Measurements from ENCODE around the gene TRIM34. TPM values are rescaled to one million over a fixed set of nuclear protein-coding genes. Genes with fewer than 3 reads are reported as not detected.
"Not testable (repeated sequence)": the region's sequence is repeated elsewhere in the genome, so short reads cannot be mapped to it uniquely, and the experiment has no call there.

Gene TRIM34
- total and polyA plus RNA-seq, 2 of the 8 experiments (the other 6 are each of a cell fraction or from before 2014, with no cell fraction given) = 0.76 to 5.8 TPM

DNA sequence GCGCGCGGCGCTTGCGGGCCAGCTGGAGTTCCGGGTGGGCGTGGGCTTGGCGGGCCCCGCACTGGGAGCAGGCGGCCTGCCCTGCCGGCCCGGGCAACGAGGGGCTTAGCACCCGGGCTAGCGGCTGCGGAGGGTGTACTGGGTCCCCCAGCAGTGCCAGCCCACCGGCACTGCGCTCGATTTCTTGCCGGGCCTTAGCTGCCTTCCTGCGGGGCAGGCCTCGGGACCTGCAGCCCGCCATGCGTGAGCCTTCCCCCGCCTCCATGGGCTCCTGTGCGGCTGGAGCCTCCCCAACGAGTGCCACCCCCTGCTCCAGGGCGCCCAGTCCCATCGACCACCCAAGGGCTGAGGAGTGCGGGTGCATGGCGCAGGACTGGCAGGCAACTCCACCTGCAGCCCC, 34.9 kb upstream of the TRIM34 start:
- H3K79me2 ChIP-seq (ENCODE audit: control insufficient read depth in 1 of 2, insufficient read depth in 2 of 2, low read length in 2 of 2); H3K56ac ChIP-seq (replicated peaks; ENCODE audit: insufficient read length, low read depth, low read length); H3K23ac ChIP-seq (ENCODE audit: insufficient read length); H4K20me1 ChIP-seq (replicated peaks in 1 of 2; ENCODE audit: control insufficient read depth in 1 of 2, insufficient read depth in 2 of 2, low read length in 2 of 2); H3K4me1 ChIP-seq (replicated peaks in 1 of 4; ENCODE audit: control insufficient read depth in 3 of 4, insufficient read depth in 4 of 4, low read length in 3 of 4); H3K9ac ChIP-seq (replicated peaks in 1 of 4; ENCODE audit: extremely low read depth in 1 of 4, low read depth in 3 of 4, low read length in 3 of 4); H2AFZ ChIP-seq (ENCODE audit: low read length); H3K14ac ChIP-seq (ENCODE audit: insufficient read length); H3K4me2 ChIP-seq (ENCODE audit: insufficient read depth in 1 of 2, low read depth in 2 of 2, low read length in 2 of 2); H2BK20ac ChIP-seq (ENCODE audit: low read length); DNase-seq (ENCODE audit: low read depth in 1 of 2, low spot score in 2 of 2); H4K5ac ChIP-seq (ENCODE audit: insufficient read length, low read depth, low read length); H3K27me3 ChIP-seq (replicated peaks in 1 of 4; ENCODE audit: control insufficient read depth in 3 of 4, extremely low read depth in 1 of 4, insufficient read depth in 3 of 4, low read length in 3 of 4); H3K79me1 ChIP-seq (ENCODE audit: low read depth, low read length); H3K27ac ChIP-seq (ENCODE audit: low read depth, low read length); H3K23me2 ChIP-seq (ENCODE audit: low read depth, low read length); POLR2A ChIA-PET (ENCODE audit: partially characterized antibody); H3K4ac ChIP-seq (replicated peaks; ENCODE audit: insufficient read length, low read depth, low read length); H2BK5ac ChIP-seq (ENCODE audit: low read depth, low read length); H3K9me3 ChIP-seq (ENCODE audit: insufficient read depth in 2 of 2, low read depth in 1 of 2, low read length in 1 of 2); H3K18ac ChIP-seq (ENCODE audit: extremely low read depth, low read length); H2AK5ac ChIP-seq (ENCODE audit: low read depth, low read length); H3K4me3 ChIP-seq (ENCODE audit: extremely low read depth in 1 of 4, insufficient read depth in 2 of 4, low read depth in 3 of 4, low read length in 4 of 4); H4K91ac ChIP-seq (replicated peaks; ENCODE audit: insufficient read length, low read length); H2BK15ac ChIP-seq (ENCODE audit: low read length); H2BK12ac ChIP-seq (ENCODE audit: low read depth, low read length); FAIRE-seq; H3K36me3 ChIP-seq (ENCODE audit: control insufficient read depth in 2 of 4, insufficient read depth in 4 of 4, low read length in 3 of 4); H2BK120ac ChIP-seq (replicated peaks; ENCODE audit: low read depth, low read length); H4K8ac ChIP-seq (ENCODE audit: extremely low read depth, insufficient read depth, low read length): not testable (repeated sequence)
- 90% methylated on average over 16 of the region's 31 CpGs; no CpG with 5 or more reads in 1 of the 2 experiments for WGBS, 2 experiments (ENCODE audit: extremely low coverage in 1 of 2, insufficient coverage in 1 of 2, insufficient read length in 1 of 2, insufficient replicate concordance in 2 of 2, low coverage in 1 of 2, low lambda C conversion rate in 2 of 2, missing lambda C conversion rate in 1 of 2)
- CTCF ChIA-PET (ENCODE audit: partially characterized antibody) = interaction anchor here (0.7 to 2.9 kb wide), 2 partner anchors 9 to 20 kb away, joined by 5 to 10 read pairs; no protein-coding TSS in a partner anchor
